GM21786 (cell line): ENCODE results near the gene MRFAP1.

Experiments
- ATAC-seq: cut with Tn5 transposase; IDR thresholded peaks from one replicate; pipeline ENCODE4 v1.9.1; 2021; ENCODE audit not compliant: unreplicated experiment

MRFAP1 gene

GRCh38 chr4:6640292-6641163 is at the start of gene MRFAP1:
TSS of gene MRFAP1 (plus strand) at chr4:6640685. CDS start at chr4:6640863, 178 bp downstream.
- ATAC-seq, result peak; percentile 83

GRCh38 chr4:6591313-6591712 is 49.2 kb upstream of the MRFAP1 start:
- ATAC-seq, result peak; percentile 53

- no peak for ATAC-seq
Observed at GRCh38 chr4:6591781-6592180, 48.7 kb upstream of the MRFAP1 start.

- ATAC-seq, result no peak
Observed at GRCh38 chr4:6592804-6593563, 47.5 kb upstream of the MRFAP1 start.

- ATAC-seq, result no peak
Observed at GRCh38 chr4:6594341-6594740, 46.1 kb upstream of the MRFAP1 start.

GRCh38 chr4:6594826-6595355 is 45.6 kb upstream of the MRFAP1 start:
- ATAC-seq, result no peak

GRCh38 chr4:6595897-6596537 is 44.5 kb upstream of the MRFAP1 start:
- ATAC-seq, result no peak

GRCh38 chr4:6596948-6597347 is 43.5 kb upstream of the MRFAP1 start:
- no peak for ATAC-seq

- no peak for ATAC-seq
Observed at GRCh38 chr4:6598127-6598526, 42.4 kb upstream of the MRFAP1 start.

- ATAC-seq, result no peak
Observed at GRCh38 chr4:6598641-6599040, 41.8 kb upstream of the MRFAP1 start.

GRCh38 chr4:6601661-6602250 is 38.7 kb upstream of the MRFAP1 start:
- ATAC-seq, result no peak

GRCh38 chr4:6602289-6602688 is 38.2 kb upstream of the MRFAP1 start:
- no peak for ATAC-seq

- ATAC-seq, result no peak
Observed at GRCh38 chr4:6603128-6603527, 37.4 kb upstream of the MRFAP1 start.

GRCh38 chr4:6605114-6605513 is 35.4 kb upstream of the MRFAP1 start:
- ATAC-seq, result no peak

GRCh38 chr4:6605605-6606004 is 34.9 kb upstream of the MRFAP1 start:
- ATAC-seq, result no peak

GRCh38 chr4:6606465-6607235 is 33.8 kb upstream of the MRFAP1 start:
- no peak for ATAC-seq

- ATAC-seq, result no peak
Observed at GRCh38 chr4:6607368-6608055, 33.0 kb upstream of the MRFAP1 start.

- ATAC-seq, result no peak
Observed at GRCh38 chr4:6608758-6609414, 31.6 kb upstream of the MRFAP1 start.

- ATAC-seq, result no peak
Observed at GRCh38 chr4:6609415-6610079, 30.9 kb upstream of the MRFAP1 start.
